Smooth muscle cell (in vitro differentiated cells): Measurements from ENCODE around the gene MYO18B. TPM values are rescaled to one million over a fixed set of nuclear protein-coding genes. Genes with fewer than 3 reads are reported as not detected.

Experiments used
- DNase-seq: peaks from one replicate; lab custom pipeline; 2025; ENCODE audit not compliant: unreplicated experiment; lab: John Stamatoyannopoulos, UW
- H2AFZ ChIP-seq: fragments of 200-600 bp; sonication (generic); 2 replicates; pipeline ENCODE4 v1.6.0; 2016; ENCODE audit warnings: antibody characterized with exemption, low read depth, mild to moderate bottlenecking
- H3F3A ChIP-seq: fragments of 200-600 bp; sonication (generic); 2 replicates; pipeline ENCODE4 v1.6.0; 2017; ENCODE audit warnings: antibody characterized with exemption, low read depth
- H3K27ac ChIP-seq: fragments of 200-600 bp; sonication (generic); 2 replicates; pipeline ENCODE4 v1.5.1; 2016; ENCODE audit warnings: low read depth, mild to moderate bottlenecking
- H3K27me3 ChIP-seq: fragments of 200-600 bp; sonication (generic); 2 replicates; pipeline ENCODE4 v1.6.1; 2016; ENCODE audit warnings: low read depth, mild to moderate bottlenecking
- H3K36me3 ChIP-seq: fragments of 200-600 bp; sonication (generic); 2 replicates; pipeline ENCODE4 v1.5.1; 2016; ENCODE audit warnings: low read depth
- H3K4me1 ChIP-seq: fragments of 200-600 bp; sonication (generic); 2 replicates; pipeline ENCODE4 v1.5.1; 2016; ENCODE audit warnings: low read depth
- H3K4me2 ChIP-seq: fragments of 200-600 bp; sonication (generic); 2 replicates; pipeline ENCODE4 v1.6.0; 2016; ENCODE audit warnings: mild to moderate bottlenecking
- H3K4me3 ChIP-seq: fragments of 200-600 bp; sonication (generic); 2 replicates; pipeline ENCODE4 v1.5.1; 2016; ENCODE audit warnings: mild to moderate bottlenecking
- H3K79me2 ChIP-seq: fragments of 200-600 bp; sonication (generic); 2 replicates; pipeline ENCODE4 v1.6.0; 2016; ENCODE audit warnings: low read depth, mild to moderate bottlenecking
- H3K9ac ChIP-seq: fragments of 200-600 bp; sonication (generic); 2 replicates; pipeline ENCODE4 v1.6.0; 2016; ENCODE audit warnings: low read depth
- H3K9me3 ChIP-seq: fragments of 200-600 bp; sonication (generic); replicated peaks from 2 replicates; pipeline ENCODE4 v1.5.1; 2016; ENCODE audit warnings: low read depth
- H4K20me1 ChIP-seq: fragments of 200-600 bp; sonication (generic); 2 replicates; pipeline ENCODE4 v1.6.0; 2016; ENCODE audit warnings: low read depth
- CTCF ChIP-seq: fragments of 200-600 bp; sonication (generic); IDR thresholded peaks from 2 replicates; pipeline ENCODE4 v1.5.1; 2017; ENCODE audit warnings: borderline replicate concordance, mild to moderate bottlenecking, antibody characterized with exemption; ENCODE audit not compliant: insufficient read depth, poor library complexity, severe bottlenecking
- WGBS: methylation state at CpG from one replicate; pipeline ENCODE4 v1.1.7; 2016; ENCODE audit warnings: low lambda C conversion rate; 5-methylcytosine and 5-hydroxymethylcytosine counted together
- polyA plus RNA-seq: library from polyadenylated mRNA; unstranded; fragments of >200 nt; fragmentation: Nextera tagmentation; extraction: Ambion mirVana; gene quantifications from 2 replicates; pipeline ENCODE4 v1.2.1, GENCODE V29; 2016
- total RNA-seq: library from RNA; depleted of rRNA; stranded (reverse); fragments of >200 nt; gene quantifications from 2 replicates; pipeline ENCODE4 v1.2.3, GENCODE V29; 2014

The MYO18B gene
- total and polyA plus RNA-seq, 2 experiments from 2014 or later, result 0.13 to 1.2 TPM

- H3K27me3 ChIP-seq, result no peaks in the 10 kb centered on the region
- H3K9ac ChIP-seq, result no peak overlapping the region
- no peak overlapping the region for H3K4me3 ChIP-seq
- H3K4me2 ChIP-seq, result no peak overlapping the region
- WGBS, result 67% methylated on average over 4 of the region's 4 CpGs
- no peaks in the 10 kb centered on the region for H4K20me1 ChIP-seq
- no peaks in the 10 kb centered on the region for H3K36me3 ChIP-seq
- H3F3A ChIP-seq, result peaks cover 4% of the 10 kb centered on the region
- H2AFZ ChIP-seq, result no peak overlapping the region
- H3K27ac ChIP-seq, result no peak overlapping the region
- DNase-seq, result no peak
- no peak for TF ChIP-seq CTCF
- H3K9me3 ChIP-seq, result no peaks in the 10 kb centered on the region
- H3K79me2 ChIP-seq, result no peaks in the 10 kb centered on the region
- peaks cover 37% of the 10 kb centered on the region for H3K4me1 ChIP-seq
Observed at GRCh38 chr22:26053737-26054316, 311.8 kb downstream of the MYO18B start.

DNA sequence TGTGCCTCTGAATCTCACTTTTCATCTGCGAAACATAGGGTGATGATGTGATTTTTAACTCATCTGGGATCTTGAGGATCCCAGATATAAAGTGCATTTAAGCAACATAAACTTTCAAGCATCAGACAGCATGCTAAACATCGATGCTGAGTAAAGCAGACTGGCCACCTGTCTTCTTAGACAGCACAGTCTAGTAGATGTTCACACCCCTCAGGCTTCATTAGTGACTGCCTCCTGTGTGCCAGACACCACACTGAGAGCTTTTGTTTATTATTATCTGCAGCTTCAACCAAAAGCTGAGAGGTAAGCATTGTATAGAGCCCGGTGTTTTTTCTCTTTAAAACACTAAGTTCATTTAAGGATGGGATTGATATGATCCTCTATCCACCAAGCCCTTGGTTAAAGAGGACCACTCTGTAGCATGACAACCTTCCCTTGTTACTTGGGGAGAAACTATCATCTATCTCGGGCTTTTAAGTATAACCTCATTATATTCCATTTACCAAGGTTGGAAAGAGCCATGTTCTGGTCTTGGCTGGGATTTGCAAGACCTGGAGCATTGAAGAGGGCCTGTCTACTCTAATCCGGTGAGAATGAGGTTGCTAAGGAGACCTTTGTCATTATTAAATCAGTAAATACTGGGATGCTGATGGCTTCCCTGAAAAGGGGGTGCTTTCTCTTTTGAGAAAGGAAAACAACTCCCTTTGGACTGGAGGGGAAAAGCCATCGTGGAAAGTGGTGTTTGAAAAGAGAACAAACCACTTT lies 313.0 kb downstream of the MYO18B start:
- TF ChIP-seq CTCF, result no peak

GRCh38 chr22:26055693-26056092 lies 313.7 kb downstream of the MYO18B start:
- Histone ChIP-seq H3K79me2 (no peaks in the 10 kb centered on the region), H3F3A (peaks cover 4% of the 10 kb centered on the region), H3K4me2 (no peak overlapping the region), H3K9ac (no peak overlapping the region), H3K27ac (no peak overlapping the region), H2AFZ (no peak overlapping the region), H3K4me1 (peaks cover 37% of the 10 kb centered on the region), H3K27me3 (no peaks in the 10 kb centered on the region), H3K9me3 (no peaks in the 10 kb centered on the region), H3K36me3 (no peaks in the 10 kb centered on the region), H4K20me1 (no peaks in the 10 kb centered on the region), H3K4me3 (no peak overlapping the region)
- DNase-seq, result no peak
- 8% methylated on average over 1 of the region's 1 CpG for WGBS
- no peak for TF ChIP-seq CTCF

More for the DNA sequence above, 313.0 kb downstream of the MYO18B start:
- Histone ChIP-seq H3K4me3 (no peak overlapping the region), H4K20me1 (no peaks in the 10 kb centered on the region), H3K4me1 (peaks cover 37% of the 10 kb centered on the region), H3K9me3 (no peaks in the 10 kb centered on the region), H3K36me3 (no peaks in the 10 kb centered on the region), H2AFZ (no peak overlapping the region), H3K27ac (no peak overlapping the region), H3F3A (peaks cover 4% of the 10 kb centered on the region), H3K79me2 (no peaks in the 10 kb centered on the region), H3K9ac (no peak overlapping the region), H3K4me2 (no peak overlapping the region), H3K27me3 (no peaks in the 10 kb centered on the region)
- no peak for DNase-seq
- 65% methylated on average over 6 of the region's 6 CpGs for WGBS
